ENCODE results near the gene SOWAHA.

DNA sequence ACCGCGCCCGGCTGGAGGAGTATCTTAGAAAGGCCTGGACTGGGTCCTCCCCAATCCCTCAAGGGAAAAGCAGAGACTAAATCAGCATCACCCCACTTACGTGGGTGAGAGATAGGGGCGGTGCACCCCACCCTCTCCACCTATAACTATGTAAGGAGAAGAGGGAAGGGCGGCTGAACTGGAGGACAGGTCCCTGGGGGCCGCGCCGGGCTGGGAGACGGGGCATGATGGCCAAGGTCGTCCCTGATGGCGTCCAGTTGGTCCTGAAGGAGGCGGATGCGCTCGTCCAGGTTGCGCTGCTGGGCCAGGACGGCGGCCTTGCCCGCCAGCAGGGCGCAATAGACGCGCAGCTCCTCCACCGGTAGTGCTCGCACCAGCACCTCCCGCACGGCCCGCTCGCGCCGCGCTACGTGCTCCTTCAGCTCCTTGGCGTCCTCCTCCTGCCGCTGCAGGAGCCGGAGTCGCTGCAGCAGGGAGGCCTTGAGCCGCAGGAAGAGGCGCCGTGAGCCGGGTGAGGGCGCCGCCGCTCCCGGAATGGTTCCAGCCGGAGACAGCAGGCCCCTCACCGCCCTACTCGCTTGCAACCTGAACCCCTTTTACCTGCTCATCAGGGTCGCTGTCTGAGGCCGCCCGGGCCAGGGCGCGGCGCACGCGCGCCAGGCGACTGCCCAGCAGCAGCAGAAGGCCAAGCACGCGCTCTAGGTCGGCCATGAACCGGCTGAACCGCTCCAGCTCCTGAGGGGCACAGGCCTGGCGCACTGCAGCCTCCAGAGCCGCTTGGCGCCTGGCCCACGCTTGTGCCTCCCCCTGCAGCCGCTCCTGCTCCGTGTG is 9.8 kb downstream of the SOWAHA start:
- TF ChIP-seq POLR2A (IDR thresholded peaks at IDR 0.05) (no peak), POLR2AphosphoS5 (IDR thresholded peaks at IDR 0.05) (no peak)
- TF ChIP-seq, protein P1, sequence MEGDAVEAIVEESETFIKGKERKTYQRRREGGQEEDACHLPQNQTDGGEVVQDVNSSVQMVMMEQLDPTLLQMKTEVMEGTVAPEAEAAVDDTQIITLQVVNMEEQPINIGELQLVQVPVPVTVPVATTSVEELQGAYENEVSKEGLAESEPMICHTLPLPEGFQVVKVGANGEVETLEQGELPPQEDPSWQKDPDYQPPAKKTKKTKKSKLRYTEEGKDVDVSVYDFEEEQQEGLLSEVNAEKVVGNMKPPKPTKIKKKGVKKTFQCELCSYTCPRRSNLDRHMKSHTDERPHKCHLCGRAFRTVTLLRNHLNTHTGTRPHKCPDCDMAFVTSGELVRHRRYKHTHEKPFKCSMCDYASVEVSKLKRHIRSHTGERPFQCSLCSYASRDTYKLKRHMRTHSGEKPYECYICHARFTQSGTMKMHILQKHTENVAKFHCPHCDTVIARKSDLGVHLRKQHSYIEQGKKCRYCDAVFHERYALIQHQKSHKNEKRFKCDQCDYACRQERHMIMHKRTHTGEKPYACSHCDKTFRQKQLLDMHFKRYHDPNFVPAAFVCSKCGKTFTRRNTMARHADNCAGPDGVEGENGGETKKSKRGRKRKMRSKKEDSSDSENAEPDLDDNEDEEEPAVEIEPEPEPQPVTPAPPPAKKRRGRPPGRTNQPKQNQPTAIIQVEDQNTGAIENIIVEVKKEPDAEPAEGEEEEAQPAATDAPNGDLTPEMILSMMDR (IDR thresholded peaks at IDR 0.05): no peak
